HG03521 (cell line): ENCODE results near the gene SMC6.

Experiments
- ATAC-seq: cut with Tn5 transposase; IDR thresholded peaks from one replicate; pipeline ENCODE4 v1.9.1; 2021; ENCODE audit warnings: mild to moderate bottlenecking, moderate library complexity; ENCODE audit not compliant: unreplicated experiment

Gene SMC6

GRCh38 chr2:17768894-17769293 is 15.3 kb upstream of the SMC6 start:
- ATAC-seq, result no peak

DNA sequence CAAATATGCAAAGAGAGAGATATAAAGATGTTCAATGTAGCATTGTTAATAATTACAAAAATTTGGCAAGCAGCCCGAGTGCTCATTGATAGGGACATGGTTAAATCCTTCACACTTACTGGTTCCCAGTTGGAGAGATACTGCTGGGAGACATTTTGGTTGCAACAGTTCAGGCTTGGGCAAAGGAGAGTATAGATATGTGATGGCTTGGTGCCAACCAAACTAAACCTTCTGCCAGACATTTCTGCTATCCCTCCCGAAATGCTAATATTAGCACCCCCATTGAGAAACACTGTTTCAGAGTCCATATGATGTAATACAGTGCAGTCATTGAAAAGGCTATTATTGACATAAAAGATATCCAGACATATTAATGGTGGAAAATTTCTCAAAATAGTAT is 11.8 kb upstream of the SMC6 start:
- ATAC-seq, result no peak

DNA sequence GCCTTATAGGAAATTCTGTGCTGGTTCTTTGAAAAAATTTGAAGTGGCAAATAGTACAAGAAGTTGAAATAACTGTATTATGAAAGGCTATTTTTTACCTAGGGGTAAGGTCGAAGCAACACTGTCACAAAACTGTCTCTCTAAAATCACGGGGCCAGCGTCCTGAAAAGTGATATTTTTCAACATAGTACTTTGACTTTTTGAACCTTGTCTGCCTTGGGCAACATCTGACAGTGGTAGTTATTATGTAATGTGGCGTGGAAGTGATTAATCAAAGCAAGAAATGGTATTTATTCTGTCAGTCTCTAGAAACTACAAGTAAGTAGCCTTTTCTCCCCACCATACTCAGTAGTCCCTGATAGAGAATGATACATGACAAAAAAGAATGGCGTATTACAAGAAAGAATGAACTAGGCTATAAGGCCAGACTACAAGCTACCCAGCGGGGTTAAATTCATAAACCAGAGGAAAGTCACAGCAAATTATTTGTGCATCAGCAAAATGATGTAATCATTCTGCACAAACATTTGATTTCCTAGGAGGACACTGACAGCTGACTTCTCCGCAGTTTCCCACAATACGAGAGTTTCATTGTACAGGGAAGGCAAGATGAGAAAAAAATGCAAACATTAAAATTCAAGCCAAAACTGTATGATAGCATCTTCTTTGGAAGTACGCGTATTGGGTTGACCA is 10.2 kb upstream of the SMC6 start:
- ATAC-seq, result no peak

GRCh38 chr2:17762451-17762850 is 8.8 kb upstream of the SMC6 start:
- ATAC-seq, result no peak

DNA sequence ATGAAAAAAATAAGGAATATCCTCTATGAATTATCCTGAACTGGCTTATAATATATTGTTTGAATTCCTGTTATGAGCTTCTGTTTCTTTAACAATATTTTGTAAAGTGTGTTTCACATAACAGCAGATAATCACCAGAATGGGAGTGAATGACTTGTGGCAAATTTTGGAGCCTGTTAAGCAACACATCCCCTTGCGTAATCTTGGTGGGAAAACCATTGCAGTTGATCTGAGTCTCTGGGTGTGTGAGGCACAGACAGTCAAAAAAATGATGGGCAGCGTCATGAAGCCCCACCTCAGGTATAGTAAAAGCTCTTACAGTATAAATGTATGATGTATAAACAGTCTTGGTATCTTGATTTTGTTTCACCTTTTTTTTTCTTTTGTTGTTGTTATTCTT is 6.2 kb upstream of the SMC6 start:
- ATAC-seq, result no peak

DNA sequence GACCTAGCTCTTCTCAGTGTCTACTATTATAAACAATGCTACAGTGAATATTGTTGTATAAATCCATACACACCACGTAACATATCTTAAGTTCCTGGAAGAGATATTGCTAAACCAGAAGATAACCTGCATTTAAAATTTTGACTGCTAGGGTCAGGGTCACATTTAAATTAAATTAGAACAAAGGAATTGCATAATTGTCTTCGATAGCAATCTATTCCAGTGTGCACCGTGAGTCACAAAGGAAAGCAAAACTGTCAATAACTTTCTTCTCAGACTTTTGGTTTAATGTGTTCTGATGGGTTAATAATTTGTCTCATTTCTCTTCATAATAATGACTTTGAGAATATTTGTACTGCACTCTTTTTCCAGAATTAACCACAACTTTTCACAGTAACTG is 4.5 kb upstream of the SMC6 start:
- ATAC-seq, result no peak

DNA sequence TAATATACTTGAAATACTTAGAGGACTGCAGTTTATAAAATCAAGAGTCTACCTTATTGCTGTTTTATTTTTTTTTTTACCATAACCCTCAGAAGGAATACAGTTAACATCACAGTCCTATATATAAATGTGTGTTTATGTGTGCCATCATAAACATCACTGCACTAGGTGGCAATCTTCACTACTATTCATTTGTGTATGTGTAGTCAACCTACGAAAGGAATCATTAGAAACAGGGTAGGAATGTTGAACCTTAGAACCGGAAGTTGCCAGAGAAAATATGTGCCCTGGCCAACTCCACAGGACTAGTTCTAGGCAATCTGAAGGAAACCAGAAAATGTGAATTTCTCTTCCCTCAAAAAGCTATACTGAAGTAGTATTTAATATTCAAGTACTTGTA is 3.7 kb upstream of the SMC6 start:
- ATAC-seq, result no peak

- ATAC-seq, result no peak
Observed at GRCh38 chr2:17756668-17757067, 3.1 kb upstream of the SMC6 start.

- ATAC-seq, result no peak
Observed at GRCh38 chr2:17754773-17755425, 1.3 kb upstream of the SMC6 start.

DNA sequence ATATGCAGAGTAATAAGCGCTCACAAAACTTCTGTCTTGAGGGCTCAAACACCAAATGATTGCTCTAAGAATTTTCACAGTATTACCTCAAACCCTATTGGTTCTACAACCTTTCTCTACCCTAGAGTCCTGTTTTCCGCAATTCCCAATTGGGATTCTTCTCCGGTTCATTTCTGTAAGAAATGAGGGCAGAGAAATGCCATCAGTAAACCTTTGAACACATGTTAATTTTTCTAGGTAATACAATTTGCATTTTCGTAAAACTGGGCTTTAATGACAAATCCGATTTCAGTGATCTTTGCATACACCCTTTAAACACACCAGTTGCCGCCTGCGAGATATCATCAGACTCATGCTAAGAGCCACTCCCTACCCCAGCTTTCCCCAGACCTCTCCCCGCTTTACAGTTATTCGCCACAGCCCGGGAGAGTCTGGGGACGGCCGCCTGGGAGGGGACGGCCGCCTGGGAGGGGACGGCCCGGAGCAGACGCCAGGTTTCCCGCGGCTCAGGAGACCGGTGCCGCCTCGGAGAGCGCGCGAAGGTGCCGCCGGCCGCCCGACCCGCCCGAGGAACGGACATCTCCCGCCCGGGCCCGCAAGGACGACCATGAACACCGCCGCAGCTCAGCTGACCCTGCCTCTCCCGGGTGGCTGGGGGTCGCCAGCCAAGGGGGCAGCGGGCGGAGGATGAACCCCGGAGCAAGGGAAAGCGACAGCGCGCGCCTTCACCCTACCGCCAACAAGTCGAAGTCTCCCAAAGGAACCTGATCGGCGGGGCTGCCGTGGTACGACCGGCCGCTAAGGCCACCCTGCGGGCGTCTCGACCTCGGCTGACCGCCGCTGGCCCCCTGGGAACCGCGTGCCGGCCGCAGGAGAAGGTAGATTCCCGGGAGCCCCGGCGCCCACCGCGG is 463 bp downstream of the SMC6 start:
- ATAC-seq, result peak; percentile 33

DNA sequence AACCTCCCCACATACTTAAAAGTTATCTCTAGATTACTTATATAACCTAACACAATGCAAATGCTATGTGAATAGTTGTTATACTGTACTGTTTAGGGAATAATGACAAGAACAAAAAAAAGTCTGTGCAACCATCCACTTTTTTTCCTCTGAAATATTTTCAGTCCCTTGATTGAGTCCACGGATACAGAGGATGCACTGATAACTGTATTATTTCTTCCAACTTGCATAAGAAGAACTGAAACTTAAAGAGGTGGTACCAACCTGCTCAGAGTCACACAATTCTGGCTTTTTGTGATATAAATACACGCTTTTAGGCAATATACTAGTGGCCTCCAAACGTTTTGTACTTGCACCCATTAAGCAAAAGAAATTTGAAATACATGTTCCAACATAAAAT is 1.4 kb downstream of the SMC6 start:
- no peak for ATAC-seq

GRCh38 chr2:17749753-17750438 is 3.7 kb downstream of the SMC6 start:
- peak; percentile 21 for ATAC-seq

GRCh38 chr2:17748745-17749144 is 4.9 kb downstream of the SMC6 start:
- ATAC-seq, result no peak

DNA sequence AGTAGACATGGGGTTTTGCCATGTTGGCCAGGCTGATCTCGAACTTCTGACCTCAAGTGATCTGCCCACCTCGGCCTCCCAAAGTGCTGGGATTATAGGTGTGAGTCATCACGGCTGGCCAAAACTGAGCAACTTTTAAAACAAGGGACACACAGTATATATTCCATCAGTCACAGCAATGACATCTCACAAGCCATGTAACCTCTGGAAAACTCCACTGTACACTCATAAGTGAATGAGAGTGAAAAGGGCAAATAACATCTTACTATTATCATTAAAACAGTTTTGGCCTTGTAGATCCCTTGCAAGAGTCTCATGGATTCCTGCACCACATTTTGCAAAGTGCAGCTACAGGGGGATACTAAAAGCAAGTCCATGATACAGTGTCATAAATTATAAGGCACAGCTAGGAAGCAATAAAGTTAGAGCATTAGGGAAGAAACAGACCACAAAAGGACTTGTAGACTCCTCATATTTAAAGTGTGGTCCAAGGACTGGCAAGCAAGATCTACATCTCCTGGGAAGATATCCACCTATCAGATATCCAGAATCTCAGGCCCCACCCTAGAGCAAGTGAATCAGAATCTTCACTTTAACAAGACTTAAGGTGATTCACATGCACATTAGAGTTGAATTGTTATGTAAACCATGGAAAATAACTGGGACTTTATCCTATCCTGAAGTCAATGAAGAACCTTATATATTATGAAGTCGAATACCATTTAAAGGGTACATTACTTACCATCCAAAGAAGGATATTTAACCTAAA is 5.7 kb downstream of the SMC6 start:
- ATAC-seq, result no peak

DNA sequence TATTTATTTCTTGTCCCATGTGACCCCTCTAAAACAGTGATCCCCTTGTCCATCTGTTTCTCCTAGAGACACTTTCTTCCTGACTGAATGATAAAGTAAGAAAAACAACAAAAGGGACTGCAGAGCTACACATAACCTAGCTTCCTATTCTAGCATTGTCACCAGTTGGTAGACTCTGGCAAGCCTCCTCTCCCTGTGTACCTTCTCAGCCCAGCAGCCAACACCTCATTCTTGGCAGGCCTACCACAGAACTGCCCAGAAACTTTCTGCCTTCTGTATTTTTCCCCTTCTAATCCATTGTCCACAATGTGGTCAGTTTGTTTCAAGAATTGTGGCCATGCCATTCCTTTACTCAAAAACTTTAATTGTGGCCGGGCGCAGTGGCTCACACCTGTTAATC is 13.4 kb downstream of the SMC6 start:
- ATAC-seq, result no peak

DNA sequence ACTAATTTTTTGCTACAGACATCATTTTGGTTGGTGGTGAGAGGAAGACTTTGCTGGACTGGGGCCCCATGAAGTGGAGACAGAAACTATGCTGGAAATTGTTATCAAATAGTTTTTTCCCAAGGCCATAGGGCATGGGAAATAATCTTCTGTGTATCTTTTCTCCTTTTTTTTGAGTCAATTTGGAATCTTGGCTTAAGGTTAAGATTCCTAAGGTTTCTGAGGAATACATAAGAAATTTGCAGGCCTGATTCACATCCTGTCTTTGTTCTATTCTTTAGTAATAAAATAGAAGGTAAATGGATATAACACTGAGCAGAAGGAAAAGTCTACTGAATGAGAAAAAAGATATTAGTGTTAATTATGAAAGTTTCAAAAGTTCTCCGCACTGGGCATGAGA is 16.6 kb downstream of the SMC6 start:
- ATAC-seq, result no peak

- ATAC-seq, result no peak
Observed at GRCh38 chr2:17735864-17736263, 17.7 kb downstream of the SMC6 start.

GRCh38 chr2:17733599-17733998 is 20.0 kb downstream of the SMC6 start:
- ATAC-seq, result no peak

DNA sequence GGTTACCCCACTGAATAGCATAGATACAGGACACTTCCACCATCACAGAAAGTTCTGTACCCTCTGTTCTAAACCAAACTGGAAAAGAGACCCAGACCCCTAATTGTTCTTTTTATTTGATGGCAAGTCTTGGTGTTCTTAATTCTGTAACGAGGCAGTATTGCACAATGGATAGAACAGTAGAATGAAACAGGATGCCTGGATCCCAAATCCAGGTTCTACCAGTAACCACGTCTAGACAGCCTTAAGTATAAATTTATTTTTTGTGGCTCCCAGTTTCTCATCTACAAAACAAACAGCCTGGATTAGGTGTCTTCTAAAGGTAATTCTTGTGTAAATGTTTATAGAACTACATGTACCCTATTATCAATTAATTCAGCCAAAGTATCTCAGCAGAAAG is 23.7 kb downstream of the SMC6 start:
- no peak for ATAC-seq

- no peak for ATAC-seq
Observed at GRCh38 chr2:17728210-17728609, 25.4 kb downstream of the SMC6 start.
